Measurements from ENCODE around the gene ODAD4. TPM values are rescaled to one million over a fixed set of nuclear protein-coding genes. Genes with fewer than 3 reads are reported as not detected.

Gene ODAD4
- polyA plus RNA-seq, 1 of the 3 experiments (the other 2 are of a cell fraction), result 1.1 TPM

DNA sequence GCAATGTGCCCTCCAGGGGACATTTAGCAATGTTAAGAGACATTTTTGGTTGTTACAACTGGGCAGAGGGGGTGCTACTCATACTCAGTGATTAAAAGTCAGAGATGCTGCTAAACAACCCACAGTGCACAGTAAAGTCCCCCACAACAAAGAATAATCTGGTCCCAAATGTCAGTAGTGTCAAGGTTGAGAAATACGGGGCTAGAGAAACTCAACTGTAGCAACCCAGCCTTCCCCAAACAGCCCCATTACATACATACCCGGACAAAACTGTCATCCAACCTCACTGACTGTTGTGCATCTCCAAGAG, 66.4 kb downstream of the ODAD4 start:
- Histone ChIP-seq H3K9me3 (no peaks in the 10 kb centered on the region), H3F3A (replicated peaks; ENCODE audit: insufficient read depth) (peaks cover 4% of the 10 kb centered on the region), H3K79me2 (ENCODE audit: insufficient read depth) (peaks cover 30% of the 10 kb centered on the region), H3K9me2 (no peaks in the 10 kb centered on the region), H3K4me2 (no peak overlapping the region), H3K9ac (no peak overlapping the region), H3K36me3 (replicated peaks in 1 of 2; ENCODE audit: control insufficient read depth in 1 of 2, insufficient read depth in 2 of 2, low read length in 1 of 2) (peaks cover 59 to 78% of the 10 kb centered on the region in 2 experiments), H3K4me1 (ENCODE audit: control insufficient read depth in 1 of 2, insufficient read depth in 2 of 2, low read depth in 1 of 2, low read length in 1 of 2) (no peaks in the 10 kb centered on the region), H2AFZ (ENCODE audit: low read depth) (no peak overlapping the region), H3K27ac (ENCODE audit: low read depth in 2 of 2, low read length in 1 of 2) (no peak overlapping the region), H3K4me3 (ENCODE audit: low read depth in 2 of 2, low read length in 1 of 2) (no peak overlapping the region), H3K27me3 (ENCODE audit: insufficient read depth) (no peaks in the 10 kb centered on the region), H4K20me1 (ENCODE audit: insufficient read depth) (peaks cover 1% of the 10 kb centered on the region)
- no peak for DNase-seq
- ChIA-PET POLR2A (no interaction called here), CTCF (interaction anchor here (0.8 to 1.0 kb wide), 2 partner anchors 17 to 34 kb away, joined by 3 to 5 read pairs; no protein-coding TSS in a partner anchor)
- TF ChIP-seq TAF1 (IDR thresholded peaks at IDR 0.05; ENCODE audit: borderline replicate concordance, low read depth, low read length) (no peak), MXI1 (IDR thresholded peaks at IDR 0.05; ENCODE audit: low read depth, low read length) (no peak), MEF2A (IDR thresholded peaks at IDR 0.05; ENCODE audit: borderline replicate concordance, low read depth) (no peak), YY1 (IDR thresholded peaks at IDR 0.05; ENCODE audit: low read depth) (no peak), EP300 (IDR thresholded peaks at IDR 0.05; ENCODE audit: borderline replicate concordance in 1 of 2, low read depth in 1 of 2, low read length in 1 of 2) (no peak), FOXM1 (IDR thresholded peaks at IDR 0.05; ENCODE audit: low read depth) (no peak), EZH2phosphoT487 (IDR thresholded peaks at IDR 0.05; ENCODE audit: borderline replicate concordance, low read depth) (no peak), NRF1 (IDR thresholded peaks at IDR 0.05; ENCODE audit: low read depth, low read length) (no peak)
- TF ChIP-seq, protein P1, sequence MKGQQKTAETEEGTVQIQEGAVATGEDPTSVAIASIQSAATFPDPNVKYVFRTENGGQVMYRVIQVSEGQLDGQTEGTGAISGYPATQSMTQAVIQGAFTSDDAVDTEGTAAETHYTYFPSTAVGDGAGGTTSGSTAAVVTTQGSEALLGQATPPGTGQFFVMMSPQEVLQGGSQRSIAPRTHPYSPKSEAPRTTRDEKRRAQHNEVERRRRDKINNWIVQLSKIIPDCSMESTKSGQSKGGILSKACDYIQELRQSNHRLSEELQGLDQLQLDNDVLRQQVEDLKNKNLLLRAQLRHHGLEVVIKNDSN (IDR thresholded peaks at IDR 0.05; ENCODE audit: borderline replicate concordance, low read depth), result no peak
- TF ChIP-seq, protein P2, sequence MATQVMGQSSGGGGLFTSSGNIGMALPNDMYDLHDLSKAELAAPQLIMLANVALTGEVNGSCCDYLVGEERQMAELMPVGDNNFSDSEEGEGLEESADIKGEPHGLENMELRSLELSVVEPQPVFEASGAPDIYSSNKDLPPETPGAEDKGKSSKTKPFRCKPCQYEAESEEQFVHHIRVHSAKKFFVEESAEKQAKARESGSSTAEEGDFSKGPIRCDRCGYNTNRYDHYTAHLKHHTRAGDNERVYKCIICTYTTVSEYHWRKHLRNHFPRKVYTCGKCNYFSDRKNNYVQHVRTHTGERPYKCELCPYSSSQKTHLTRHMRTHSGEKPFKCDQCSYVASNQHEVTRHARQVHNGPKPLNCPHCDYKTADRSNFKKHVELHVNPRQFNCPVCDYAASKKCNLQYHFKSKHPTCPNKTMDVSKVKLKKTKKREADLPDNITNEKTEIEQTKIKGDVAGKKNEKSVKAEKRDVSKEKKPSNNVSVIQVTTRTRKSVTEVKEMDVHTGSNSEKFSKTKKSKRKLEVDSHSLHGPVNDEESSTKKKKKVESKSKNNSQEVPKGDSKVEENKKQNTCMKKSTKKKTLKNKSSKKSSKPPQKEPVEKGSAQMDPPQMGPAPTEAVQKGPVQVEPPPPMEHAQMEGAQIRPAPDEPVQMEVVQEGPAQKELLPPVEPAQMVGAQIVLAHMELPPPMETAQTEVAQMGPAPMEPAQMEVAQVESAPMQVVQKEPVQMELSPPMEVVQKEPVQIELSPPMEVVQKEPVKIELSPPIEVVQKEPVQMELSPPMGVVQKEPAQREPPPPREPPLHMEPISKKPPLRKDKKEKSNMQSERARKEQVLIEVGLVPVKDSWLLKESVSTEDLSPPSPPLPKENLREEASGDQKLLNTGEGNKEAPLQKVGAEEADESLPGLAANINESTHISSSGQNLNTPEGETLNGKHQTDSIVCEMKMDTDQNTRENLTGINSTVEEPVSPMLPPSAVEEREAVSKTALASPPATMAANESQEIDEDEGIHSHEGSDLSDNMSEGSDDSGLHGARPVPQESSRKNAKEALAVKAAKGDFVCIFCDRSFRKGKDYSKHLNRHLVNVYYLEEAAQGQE (IDR thresholded peaks at IDR 0.05; ENCODE audit: low read depth, low read length), result no peak
- WGBS (ENCODE audit: low lambda C conversion rate), result 96% methylated on average over 2 of the region's 2 CpGs

DNA sequence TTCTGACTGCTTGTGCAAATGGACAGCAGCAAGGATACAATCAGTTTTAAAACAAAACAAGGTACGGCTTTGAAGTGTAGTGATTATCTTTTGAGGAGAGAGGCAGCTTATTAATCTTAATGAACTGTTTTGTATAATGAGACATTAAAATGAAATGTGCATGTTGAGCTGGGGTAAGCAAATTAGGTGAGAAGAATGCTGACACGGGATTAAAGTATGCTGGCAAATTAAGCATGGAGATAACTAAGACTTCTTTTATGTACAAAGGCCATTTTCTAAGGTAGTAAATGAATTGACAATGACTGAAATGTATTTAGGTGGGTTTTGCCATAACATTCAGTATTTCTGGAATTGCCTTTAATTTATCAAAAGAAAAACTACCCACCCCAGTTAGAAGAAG, 68.1 kb downstream of the ODAD4 start:
- 44% methylated on average over 2 of the region's 2 CpGs for WGBS (ENCODE audit: low lambda C conversion rate)
- DNase-seq, result no peak
- CTCF ChIA-PET, result interaction anchor here (1.2 to 1.6 kb wide), 2 partner anchors 19 to 36 kb away, joined by 3 read pairs; partner anchors contain the start of gene DNAJC7
- TF ChIP-seq, protein P3, sequence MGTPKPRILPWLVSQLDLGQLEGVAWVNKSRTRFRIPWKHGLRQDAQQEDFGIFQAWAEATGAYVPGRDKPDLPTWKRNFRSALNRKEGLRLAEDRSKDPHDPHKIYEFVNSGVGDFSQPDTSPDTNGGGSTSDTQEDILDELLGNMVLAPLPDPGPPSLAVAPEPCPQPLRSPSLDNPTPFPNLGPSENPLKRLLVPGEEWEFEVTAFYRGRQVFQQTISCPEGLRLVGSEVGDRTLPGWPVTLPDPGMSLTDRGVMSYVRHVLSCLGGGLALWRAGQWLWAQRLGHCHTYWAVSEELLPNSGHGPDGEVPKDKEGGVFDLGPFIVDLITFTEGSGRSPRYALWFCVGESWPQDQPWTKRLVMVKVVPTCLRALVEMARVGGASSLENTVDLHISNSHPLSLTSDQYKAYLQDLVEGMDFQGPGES (IDR thresholded peaks at IDR 0.05; ENCODE audit: low read depth, low read length), result no peak
- TF ChIP-seq RXRA (IDR thresholded peaks at IDR 0.05; ENCODE audit: borderline replicate concordance, low read depth) (no peak), FOXM1 (IDR thresholded peaks at IDR 0.05; ENCODE audit: low read depth) (no peak), GATA2 (CRISPR knock-in tag; IDR thresholded peaks at IDR 0.05) (no peak), TCF12 (IDR thresholded peaks at IDR 0.05) (no peak), SIN3A (IDR thresholded peaks at IDR 0.05; ENCODE audit: borderline replicate concordance, low read depth, low read length) (no peak), GABPA (IDR thresholded peaks at IDR 0.05; ENCODE audit: low read depth) (no peak), FOXJ3 (CRISPR knock-in tag; IDR thresholded peaks at IDR 0.05) (no peak), CHD2 (IDR thresholded peaks at IDR 0.05; ENCODE audit: low read length, partially characterized antibody) (no peak)
- TF ChIP-seq, protein P4, sequence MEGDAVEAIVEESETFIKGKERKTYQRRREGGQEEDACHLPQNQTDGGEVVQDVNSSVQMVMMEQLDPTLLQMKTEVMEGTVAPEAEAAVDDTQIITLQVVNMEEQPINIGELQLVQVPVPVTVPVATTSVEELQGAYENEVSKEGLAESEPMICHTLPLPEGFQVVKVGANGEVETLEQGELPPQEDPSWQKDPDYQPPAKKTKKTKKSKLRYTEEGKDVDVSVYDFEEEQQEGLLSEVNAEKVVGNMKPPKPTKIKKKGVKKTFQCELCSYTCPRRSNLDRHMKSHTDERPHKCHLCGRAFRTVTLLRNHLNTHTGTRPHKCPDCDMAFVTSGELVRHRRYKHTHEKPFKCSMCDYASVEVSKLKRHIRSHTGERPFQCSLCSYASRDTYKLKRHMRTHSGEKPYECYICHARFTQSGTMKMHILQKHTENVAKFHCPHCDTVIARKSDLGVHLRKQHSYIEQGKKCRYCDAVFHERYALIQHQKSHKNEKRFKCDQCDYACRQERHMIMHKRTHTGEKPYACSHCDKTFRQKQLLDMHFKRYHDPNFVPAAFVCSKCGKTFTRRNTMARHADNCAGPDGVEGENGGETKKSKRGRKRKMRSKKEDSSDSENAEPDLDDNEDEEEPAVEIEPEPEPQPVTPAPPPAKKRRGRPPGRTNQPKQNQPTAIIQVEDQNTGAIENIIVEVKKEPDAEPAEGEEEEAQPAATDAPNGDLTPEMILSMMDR (IDR thresholded peaks at IDR 0.05), result no peak
- TF ChIP-seq, protein P5, sequence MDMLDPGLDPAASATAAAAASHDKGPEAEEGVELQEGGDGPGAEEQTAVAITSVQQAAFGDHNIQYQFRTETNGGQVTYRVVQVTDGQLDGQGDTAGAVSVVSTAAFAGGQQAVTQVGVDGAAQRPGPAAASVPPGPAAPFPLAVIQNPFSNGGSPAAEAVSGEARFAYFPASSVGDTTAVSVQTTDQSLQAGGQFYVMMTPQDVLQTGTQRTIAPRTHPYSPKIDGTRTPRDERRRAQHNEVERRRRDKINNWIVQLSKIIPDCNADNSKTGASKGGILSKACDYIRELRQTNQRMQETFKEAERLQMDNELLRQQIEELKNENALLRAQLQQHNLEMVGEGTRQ (IDR thresholded peaks at IDR 0.05; ENCODE audit: borderline replicate concordance, low read depth, low read length), result no peak

More for the DNA sequence above, 68.1 kb downstream of the ODAD4 start:
- Histone ChIP-seq H4K20me1 (ENCODE audit: insufficient read depth) (peaks cover 18% of the 10 kb centered on the region), H3K4me1 (ENCODE audit: control insufficient read depth in 1 of 2, insufficient read depth in 2 of 2, low read depth in 1 of 2, low read length in 1 of 2) (peaks cover 3 to 7% of the 10 kb centered on the region in 2 experiments; a peak in 2 of 4 replicates), H3K27ac (ENCODE audit: low read depth in 2 of 2, low read length in 1 of 2) (no peak overlapping the region), H3K9me2 (no peaks in the 10 kb centered on the region), H3F3A (replicated peaks; ENCODE audit: insufficient read depth) (peaks cover 4% of the 10 kb centered on the region), H2AFZ (ENCODE audit: low read depth) (no peak overlapping the region), H3K4me3 (ENCODE audit: low read depth in 2 of 2, low read length in 1 of 2) (no peak overlapping the region), H3K4me2 (no peak overlapping the region), H3K79me2 (ENCODE audit: insufficient read depth) (peaks cover 44% of the 10 kb centered on the region), H3K36me3 (replicated peaks in 1 of 2; ENCODE audit: control insufficient read depth in 1 of 2, insufficient read depth in 2 of 2, low read length in 1 of 2) (peaks cover 61 to 73% of the 10 kb centered on the region in 2 experiments), H3K9me3 (no peaks in the 10 kb centered on the region), H3K27me3 (ENCODE audit: insufficient read depth) (no peaks in the 10 kb centered on the region), H3K9ac (no peak overlapping the region)
- POLR2A ChIA-PET, result no interaction called here
